ENCODE data around the gene C10orf71.

Gene C10orf71

GRCh38 chr10:49282306-49282705 lies 16.7 kb upstream of the C10orf71 start:
- Mint-ChIP-seq H3K27ac (no peak overlapping the region), H3K9me3 (no peaks in the 10 kb centered on the region), H3K27me3 (no peaks in the 10 kb centered on the region), H3K4me3 (no peak overlapping the region), H3K4me1 (no peaks in the 10 kb centered on the region)
- no peak for ATAC-seq
- no peak for DNase-seq

- DNase-seq (no peak), ATAC-seq (no peak)
- peak overlapping the region in 1 of 2 donors; percentile 62 for H3K27ac Mint-ChIP-seq
- H3K4me3 Mint-ChIP-seq: no peak overlapping the region
- H3K4me1 Mint-ChIP-seq: no peaks in the 10 kb centered on the region
- no peaks in the 10 kb centered on the region for H3K9me3 Mint-ChIP-seq
- no peaks in the 10 kb centered on the region for H3K27me3 Mint-ChIP-seq
Measured at GRCh38 chr10:49282879-49283341, 16.1 kb upstream of the C10orf71 start.

GRCh38 chr10:49283491-49283890 lies 15.5 kb upstream of the C10orf71 start:
- no peaks in the 10 kb centered on the region for H3K27me3 Mint-ChIP-seq
- H3K9me3 Mint-ChIP-seq: no peaks in the 10 kb centered on the region
- no peak overlapping the region for H3K4me3 Mint-ChIP-seq
- ATAC-seq: no peak
- no peak for DNase-seq
- no peak overlapping the region for H3K27ac Mint-ChIP-seq
- H3K4me1 Mint-ChIP-seq: no peaks in the 10 kb centered on the region

GRCh38 chr10:49284356-49284755 lies 14.6 kb upstream of the C10orf71 start:
- no peak overlapping the region for H3K27ac Mint-ChIP-seq
- H3K4me1 Mint-ChIP-seq: no peaks in the 10 kb centered on the region
- no peak for ATAC-seq
- no peaks in the 10 kb centered on the region for H3K9me3 Mint-ChIP-seq
- no peak overlapping the region for H3K4me3 Mint-ChIP-seq
- no peak for DNase-seq
- no peaks in the 10 kb centered on the region for H3K27me3 Mint-ChIP-seq

- peak; percentile 53 for ATAC-seq
- DNase-seq: no peak
- H3K9me3 Mint-ChIP-seq: no peaks in the 10 kb centered on the region
- H3K4me1 Mint-ChIP-seq: no peaks in the 10 kb centered on the region
- peak overlapping the region in 1 of 2 donors; percentile 76 for H3K27ac Mint-ChIP-seq
- no peak overlapping the region for H3K4me3 Mint-ChIP-seq
- peaks cover 5% of the 10 kb centered on the region for H3K27me3 Mint-ChIP-seq
Measured at GRCh38 chr10:49285232-49285631, 13.7 kb upstream of the C10orf71 start.

GRCh38 chr10:49286686-49287085 lies 12.3 kb upstream of the C10orf71 start:
- Mint-ChIP-seq H3K4me3 (no peak overlapping the region), H3K27me3 (peaks cover 14% of the 10 kb centered on the region), H3K27ac (peak overlapping the region in 1 of 2 donors; percentile 8), H3K9me3 (no peaks in the 10 kb centered on the region), H3K4me1 (no peaks in the 10 kb centered on the region)
- DNase-seq (no peak), ATAC-seq (no peak)

GRCh38 chr10:49287689-49288340 lies 11.2 kb upstream of the C10orf71 start:
- Mint-ChIP-seq H3K9me3 (no peaks in the 10 kb centered on the region), H3K4me3 (no peak overlapping the region), H3K27ac (no peak overlapping the region), H3K4me1 (no peaks in the 10 kb centered on the region), H3K27me3 (peaks cover 23% of the 10 kb centered on the region)
- DNase-seq: no peak
- ATAC-seq: no peak

- Mint-ChIP-seq H3K27me3 (peaks cover 28% of the 10 kb centered on the region), H3K27ac (no peak overlapping the region)
Measured at GRCh38 chr10:49288341-49289065, 10.5 kb upstream of the C10orf71 start.

GRCh38 chr10:49289480-49289879 lies 9.5 kb upstream of the C10orf71 start:
- Mint-ChIP-seq H3K4me1 (no peaks in the 10 kb centered on the region), H3K27me3 (peaks cover 28% of the 10 kb centered on the region), H3K27ac (no peak overlapping the region), H3K4me3 (no peak overlapping the region), H3K9me3 (no peaks in the 10 kb centered on the region)
- no peak for DNase-seq
- ATAC-seq: no peak

More at GRCh38 chr10:49288341-49289065, 10.5 kb upstream of the C10orf71 start:
- no peak for ATAC-seq
- Mint-ChIP-seq H3K4me3 (no peak overlapping the region), H3K9me3 (no peaks in the 10 kb centered on the region), H3K4me1 (no peaks in the 10 kb centered on the region)
- DNase-seq: no peak

GRCh38 chr10:49290131-49290530 lies 8.8 kb upstream of the C10orf71 start:
- ATAC-seq: no peak
- H3K27ac Mint-ChIP-seq: no peak overlapping the region
- peaks cover 28% of the 10 kb centered on the region for H3K27me3 Mint-ChIP-seq

GRCh38 chr10:49290607-49291006 lies 8.4 kb upstream of the C10orf71 start:
- Mint-ChIP-seq H3K4me1 (no peaks in the 10 kb centered on the region), H3K27ac (no peak overlapping the region), H3K4me3 (no peak overlapping the region), H3K27me3 (peaks cover 28% of the 10 kb centered on the region), H3K9me3 (no peaks in the 10 kb centered on the region)
- no peak for DNase-seq
- no peak for ATAC-seq

More at GRCh38 chr10:49290131-49290530, 8.8 kb upstream of the C10orf71 start:
- no peak for DNase-seq
- H3K9me3 Mint-ChIP-seq: no peaks in the 10 kb centered on the region
- no peak overlapping the region for H3K4me3 Mint-ChIP-seq
- H3K4me1 Mint-ChIP-seq: no peaks in the 10 kb centered on the region

- Mint-ChIP-seq H3K27ac (no peak overlapping the region), H3K9me3 (no peaks in the 10 kb centered on the region), H3K4me3 (no peak overlapping the region), H3K27me3 (peaks cover 28% of the 10 kb centered on the region), H3K4me1 (no peaks in the 10 kb centered on the region)
- DNase-seq: no peak
- ATAC-seq: no peak
Measured at GRCh38 chr10:49292565-49293207, 6.3 kb upstream of the C10orf71 start.

GRCh38 chr10:49293208-49293603 lies 5.8 kb upstream of the C10orf71 start:
- ATAC-seq (peak; percentile 13), DNase-seq (no peak)
- Mint-ChIP-seq H3K4me3 (no peak overlapping the region), H3K27ac (no peak overlapping the region), H3K4me1 (no peaks in the 10 kb centered on the region), H3K27me3 (peaks cover 28% of the 10 kb centered on the region), H3K9me3 (no peaks in the 10 kb centered on the region)

- Mint-ChIP-seq H3K4me3 (no peak overlapping the region), H3K9me3 (no peaks in the 10 kb centered on the region), H3K4me1 (no peaks in the 10 kb centered on the region), H3K27me3 (peaks cover 26% of the 10 kb centered on the region), H3K27ac (no peak overlapping the region)
- DNase-seq: no peak
- ATAC-seq: no peak
Measured at GRCh38 chr10:49294731-49295130, 4.2 kb upstream of the C10orf71 start.

GRCh38 chr10:49295297-49295696 lies 3.7 kb upstream of the C10orf71 start:
- Mint-ChIP-seq H3K4me1 (no peaks in the 10 kb centered on the region), H3K4me3 (no peak overlapping the region), H3K9me3 (no peaks in the 10 kb centered on the region), H3K27ac (peak overlapping the region in 1 of 2 donors; percentile 61), H3K27me3 (peaks cover 23% of the 10 kb centered on the region)
- ATAC-seq: peak; percentile 10
- DNase-seq: no peak

- Mint-ChIP-seq H3K4me1 (no peaks in the 10 kb centered on the region), H3K4me3 (no peak overlapping the region), H3K9me3 (no peaks in the 10 kb centered on the region), H3K27me3 (peaks cover 16% of the 10 kb centered on the region), H3K27ac (no peak overlapping the region)
- ATAC-seq (no peak), DNase-seq (no peak)
Measured at GRCh38 chr10:49296382-49296781, 2.6 kb upstream of the C10orf71 start.
